IMR-90 (cell line): ENCODE results near the gene NPEPL1. TPM values are rescaled to one million over a fixed set of nuclear protein-coding genes. Genes with fewer than 3 reads are reported as not detected.

ENCODE experiments used
- ATAC-seq: fragments of 200-7000 bp; cut with Tn5 transposase; 2 replicates; pipeline ENCODE4 v1.9.1; 2020; ENCODE audit warnings: low read depth, mild to moderate bottlenecking, moderate library complexity
- BruUV-seq: library from RNA; stranded (reverse); fragments of 400-500 nt; replicated peaks from 2 replicates; lab custom pipeline; 2021; lab: Mats Ljungman, UMichigan
- CTCF ChIA-PET: fragments of 300-600 bp; formaldehyde crosslinking; extraction: SDS; loops from one replicate; lab custom pipeline; 2021; ENCODE audit warnings: antibody characterized with exemption; lab: Yijun Ruan, JAX
- POLR2A ChIA-PET: fragments of 300-600 bp; sonication (Branson Sonifier 250); formaldehyde crosslinking; loops from one replicate; lab custom pipeline; 2022; ENCODE audit warnings: antibody characterized with exemption; ENCODE audit not compliant: unreplicated experiment; lab: Charles Lee
- DNase-seq: peaks from one replicate; pipeline ENCODE4 v3.0.0; 2013
- H2AFZ ChIP-seq: replicated peaks from 2 replicates; pipeline ENCODE3; 2013; ENCODE audit warnings: low read length, mild to moderate bottlenecking; ENCODE audit not compliant: poor library complexity
- H2AK5ac ChIP-seq: 2 replicates; pipeline ENCODE4 v1.6.1; 2013; ENCODE audit warnings: low read depth, low read length, inconsistent platforms
- H2AK9ac ChIP-seq: replicated peaks from 2 replicates; pipeline ENCODE3; 2013; ENCODE audit warnings: mild to moderate bottlenecking, low read depth, low read length, moderate library complexity; ENCODE audit not compliant: poor library complexity
- H2BK120ac ChIP-seq: 2 replicates; pipeline ENCODE4 v1.6.1; 2013; ENCODE audit warnings: low read depth, low read length, inconsistent platforms
- H2BK15ac ChIP-seq: 3 replicates; pipeline ENCODE4 v1.6.1; 2013; ENCODE audit warnings: low read depth, low read length, inconsistent platforms
- H2BK20ac ChIP-seq: 2 replicates; pipeline ENCODE4 v1.6.1; 2013; ENCODE audit warnings: low read depth, mild to moderate bottlenecking, inconsistent platforms, low read length, moderate library complexity
- H2BK5ac ChIP-seq: 2 replicates; pipeline ENCODE4 v1.6.1; 2013; ENCODE audit warnings: mild to moderate bottlenecking, low read depth, low read length, inconsistent platforms; ENCODE audit not compliant: poor library complexity, severe bottlenecking
- H3K14ac ChIP-seq: replicated peaks from 2 replicates; pipeline ENCODE4 v1.6.1; 2013; ENCODE audit warnings: low read depth, low read length, inconsistent platforms
- H3K18ac ChIP-seq: 2 replicates; pipeline ENCODE4 v1.6.1; 2013; ENCODE audit warnings: low read depth, low read length, control low read depth
- H3K23ac ChIP-seq: 2 replicates; pipeline ENCODE4 v1.6.1; 2013; ENCODE audit warnings: low read depth, low read length, inconsistent platforms
- H3K27ac ChIP-seq: 2 replicates; pipeline ENCODE4 v1.5.1; 2013; ENCODE audit warnings: mild to moderate bottlenecking, control low read depth, low read length; ENCODE audit not compliant: insufficient read depth
- H3K27me3 ChIP-seq: 2 replicates; pipeline ENCODE4 v1.6.1; 2013; ENCODE audit warnings: low read length; ENCODE audit not compliant: control insufficient read depth, insufficient read depth
- H3K36me3 ChIP-seq: 2 replicates; pipeline ENCODE4 v1.6.1; 2013; ENCODE audit warnings: low read length, mixed read lengths; ENCODE audit not compliant: control insufficient read depth, insufficient read depth
- H3K4ac ChIP-seq: 2 replicates; pipeline ENCODE4 v1.6.1; 2013; ENCODE audit warnings: low read depth, low read length, inconsistent platforms
- H3K4me1 ChIP-seq: 2 replicates; pipeline ENCODE4 v1.6.1; 2013; ENCODE audit warnings: low read length, mixed read lengths; ENCODE audit not compliant: control insufficient read depth, insufficient read depth
- H3K4me2 ChIP-seq: 2 replicates; pipeline ENCODE4 v1.6.1; 2013; ENCODE audit warnings: low read depth, mild to moderate bottlenecking, control low read depth, low read length, moderate library complexity
- H3K4me3 ChIP-seq: 2 replicates; pipeline ENCODE4 v1.5.1; 2013; ENCODE audit warnings: low read depth, mild to moderate bottlenecking, control low read depth, low read length, moderate library complexity; ENCODE audit not compliant: insufficient read depth
- H3K56ac ChIP-seq: 2 replicates; pipeline ENCODE4 v1.6.1; 2013; ENCODE audit warnings: low read length, inconsistent platforms; ENCODE audit not compliant: insufficient read depth; ENCODE audit errors: extremely low read depth
- H3K79me1 ChIP-seq, 2 experiments: 2 replicates each; pipeline ENCODE4 v1.6.1; 2013; ENCODE audit warnings: low read length in 2 of 2, inconsistent platforms in 1 of 2, low read depth in 1 of 2
- H3K9ac ChIP-seq: 2 replicates; pipeline ENCODE4 v1.6.1; 2013; ENCODE audit warnings: low read depth, low read length, control low read depth
- H3K9me1 ChIP-seq: 2 replicates; pipeline ENCODE4 v1.6.1; 2013; ENCODE audit warnings: low read length, inconsistent platforms; ENCODE audit not compliant: insufficient read depth
- H3K9me3 ChIP-seq: 2 replicates; pipeline ENCODE4 v1.6.1; 2013; ENCODE audit warnings: low read length; ENCODE audit not compliant: control insufficient read depth, insufficient read depth
- H4K20me1 ChIP-seq: 2 replicates; pipeline ENCODE4 v1.6.1; 2013; ENCODE audit warnings: low read length, inconsistent platforms; ENCODE audit not compliant: insufficient read depth
- H4K5ac ChIP-seq: 2 replicates; pipeline ENCODE4 v1.6.1; 2013; ENCODE audit warnings: mild to moderate bottlenecking, low read depth, low read length, control low read depth
- H4K8ac ChIP-seq, 2 experiments: 2 replicates each; pipeline ENCODE4 v1.6.1; 2013; ENCODE audit warnings: low read depth in 2 of 2, low read length in 2 of 2, control low read depth in 1 of 2, inconsistent platforms in 1 of 2
- H4K91ac ChIP-seq: 2 replicates; pipeline ENCODE4 v1.6.1; 2013; ENCODE audit warnings: low read depth, low read length, inconsistent platforms; ENCODE audit not compliant: insufficient read depth
- CHD1 ChIP-seq: IDR thresholded peaks from 2 replicates; pipeline ENCODE4 v1.6.1; 2012; ENCODE audit warnings: low read depth, low read length, improper control_type of control experiment
- MAZ ChIP-seq: IDR thresholded peaks from 2 replicates; pipeline ENCODE4 v1.6.1; 2012; ENCODE audit warnings: low read depth, mild to moderate bottlenecking, low read length, improper control_type of control experiment, moderate library complexity, borderline replicate concordance
- RAD21 ChIP-seq: IDR thresholded peaks from 2 replicates; pipeline ENCODE4 v1.6.1; 2012; ENCODE audit warnings: low read length, improper control_type of control experiment
- WGBS, 2 experiments: methylation state at CpG; one replicate each; pipeline versions ENCODE4 v1.1.5 to v1.1.7; 2013; ENCODE audit warnings: missing lambda C conversion rate in 2 of 2; ENCODE audit not compliant: insufficient read length in 1 of 2; ENCODE audit errors: extremely low coverage in 2 of 2; 5-methylcytosine and 5-hydroxymethylcytosine counted together
- dilution Hi-C: fragments of 300-500 bp; cut with HindIII; formaldehyde crosslinking; loops from one replicate; pipeline ENCODE4 v1.14.3; 2018; ENCODE audit warnings: low sequenced_read_pairs; ENCODE audit not compliant: unreplicated experiment
- in situ Hi-C: fragments of 300-500 bp; cut with MboI; formaldehyde crosslinking; loops from 3 replicates; pipeline ENCODE4 v1.14.3; 2019; ENCODE audit warnings: low sequenced_read_pairs, inconsistent platforms, mixed read lengths
- intact Hi-C: fragments of 100-400 bp; cut with micrococcal nuclease; formaldehyde crosslinking; loops from 2 replicates; pipeline ENCODE4 v1.10.0; 2022
- polyA plus RNA-seq, 3 experiments: library from polyadenylated mRNA; depleted of rRNA; stranded (reverse); fragments of >200 nt; gene quantifications; 2 replicates each; pipeline ENCODE4 v1.2.3, GENCODE V29; 2012; ENCODE audit warnings: low replicate concordance in 1 of 3
- total RNA-seq: library from RNA; depleted of rRNA; stranded (reverse); fragments of >200 nt; gene quantifications from 2 replicates; pipeline ENCODE4 v1.2.3, GENCODE V29; 2012

The NPEPL1 gene
- total and polyA plus RNA-seq, 2 of the 4 experiments (the other 2 are of a cell fraction): 6.3 to 10.4 TPM

GRCh38 chr20:58658760-58659159 is 33.8 kb upstream of the NPEPL1 start:
- H2BK20ac ChIP-seq: no peak overlapping the region
- H3K14ac ChIP-seq: no peak overlapping the region
- no peaks in the 10 kb centered on the region for H3K27me3 ChIP-seq
- no peak overlapping the region for H3K4me3 ChIP-seq
- H4K91ac ChIP-seq: no peak overlapping the region
- no peak overlapping the region for H2BK15ac ChIP-seq
- H3K4me1 ChIP-seq: peaks cover 4% of the 10 kb centered on the region
- no peak overlapping the region for H2BK5ac ChIP-seq
- H2AK5ac ChIP-seq: no peak overlapping the region
- CTCF ChIA-PET: no interaction called here
- no peak overlapping the region for H4K5ac ChIP-seq
- no peaks in the 10 kb centered on the region for H3K9me3 ChIP-seq
- H4K8ac ChIP-seq: no peak overlapping the region
- TF ChIP-seq RAD21 (no peak), CHD1 (no peak), MAZ (no peak)
- no peak overlapping the region for H3K4ac ChIP-seq
- no TSS peak for BruUV-seq
- DNase-seq (no peak), ATAC-seq (no peak)
- no peak overlapping the region for H3K4me2 ChIP-seq
- in situ Hi-C loops (loop anchor here (10.0 kb wide), 1 partner anchor 424 kb away; no protein-coding TSS in a partner anchor), intact Hi-C loops (loop anchor here (10.0 kb wide), 1 partner anchor 344 kb away; no protein-coding TSS in a partner anchor), dilution Hi-C loops (loop anchor here (25.0 kb wide), 1 partner anchor 421 kb away; the partner anchor contains the start of gene ANKRD60)
- H3K9ac ChIP-seq: no peak overlapping the region
- no peak overlapping the region for H3K23ac ChIP-seq
- peaks cover 14% of the 10 kb centered on the region for H3K36me3 ChIP-seq
- no peak overlapping the region for H3K27ac ChIP-seq
- WGBS, 2 experiments: no CpG with 5 or more reads among the region's 4 CpGs
- H3K79me1 ChIP-seq: peaks cover 29 to 57% of the 10 kb centered on the region in 2 experiments
- H2BK120ac ChIP-seq: no peak overlapping the region
- H2AK9ac ChIP-seq: no peak overlapping the region
- no peak overlapping the region for H3K18ac ChIP-seq
- H3K9me1 ChIP-seq: 0 out of 2 replicates have a peak, but pooled peaks cover 6% of the 10 kb centered on the region
- peaks cover 34% of the 10 kb centered on the region for H4K20me1 ChIP-seq
- H3K56ac ChIP-seq: no peak overlapping the region
- H2AFZ ChIP-seq: no peak overlapping the region
- POLR2A ChIA-PET: no interaction called here
